NAMALWA (cell line): ENCODE results near the gene ATXN7L1.
"Not testable (repeated sequence)": the region's sequence is repeated elsewhere in the genome, so short reads cannot be mapped to it uniquely, and the experiment has no call there.

ENCODE experiments used
- DNase-seq: peaks from one replicate; pipeline ENCODE4 v3.0.0-alpha.2; 2015; ENCODE audit warnings: low spot score

The ATXN7L1 gene

DNA sequence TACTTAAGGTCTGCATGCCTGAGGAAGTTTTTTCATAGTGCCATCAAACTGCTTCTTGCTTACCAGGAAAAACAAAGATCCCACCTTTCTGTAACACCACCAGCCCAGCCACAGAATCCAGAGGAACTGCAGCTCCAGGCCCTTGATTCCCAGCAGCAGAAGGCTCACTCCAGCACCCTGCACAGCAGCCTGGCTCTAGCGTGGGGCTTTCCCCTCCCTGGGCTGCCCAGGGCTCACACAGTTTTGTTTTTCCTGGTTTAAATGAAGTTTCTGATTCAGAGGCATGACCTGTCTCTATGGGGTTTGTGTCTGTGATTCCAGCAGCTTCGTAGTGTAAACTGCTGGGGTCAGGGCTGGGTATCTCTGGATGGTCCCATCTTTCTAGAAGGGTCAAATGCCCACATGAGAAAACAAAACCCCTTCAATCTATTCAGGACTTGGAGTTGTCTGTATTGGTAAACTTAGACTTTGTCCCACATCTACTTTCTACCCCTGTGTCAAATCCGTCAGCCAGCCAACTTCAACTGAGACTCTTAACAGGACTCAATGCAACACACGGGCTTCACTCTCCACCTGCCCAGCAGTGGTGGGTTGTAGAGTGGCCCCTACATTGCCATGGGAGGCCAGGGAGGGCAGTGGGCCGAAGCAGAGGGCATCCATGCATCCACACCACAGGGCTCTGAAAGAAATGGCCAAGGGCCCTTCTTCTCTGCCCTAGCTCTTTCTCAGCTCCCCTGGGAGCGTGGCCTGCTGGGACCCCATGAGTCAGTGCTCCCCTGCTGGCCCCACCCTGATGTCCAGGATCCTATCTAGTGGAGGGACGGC, 73.6 kb downstream of the ATXN7L1 start:
- DNase-seq: no peak

GRCh38 chr7:105800849-105801534, 75.4 kb downstream of the ATXN7L1 start:
- no peak for DNase-seq

- DNase-seq: no peak
These were observed 76.0 kb downstream of the ATXN7L1 start for GRCh38 chr7:105800442-105800841.

GRCh38 chr7:105799677-105800076, 76.7 kb downstream of the ATXN7L1 start:
- DNase-seq: no peak

DNA sequence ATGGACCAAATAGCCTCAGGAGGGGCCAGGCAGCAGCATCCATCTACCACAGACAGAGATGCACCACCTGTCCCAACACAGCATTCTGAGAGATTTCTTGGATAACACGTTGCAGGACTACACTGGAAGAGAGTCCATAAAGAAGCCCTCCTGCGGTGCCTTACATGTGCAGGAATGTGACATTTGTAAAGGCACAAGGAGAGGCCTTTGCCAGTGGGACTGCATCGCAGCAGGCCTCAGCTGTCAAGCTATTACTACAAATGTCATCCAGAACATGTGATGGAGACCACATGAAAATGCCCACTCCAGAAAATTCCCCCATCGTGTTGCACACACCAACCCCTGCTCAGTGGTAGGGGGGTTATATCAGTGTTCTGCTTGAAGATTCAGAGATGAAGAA, 77.4 kb downstream of the ATXN7L1 start:
- DNase-seq: no peak

GRCh38 chr7:105797652-105798051, 78.7 kb downstream of the ATXN7L1 start:
- no peak for DNase-seq

DNA sequence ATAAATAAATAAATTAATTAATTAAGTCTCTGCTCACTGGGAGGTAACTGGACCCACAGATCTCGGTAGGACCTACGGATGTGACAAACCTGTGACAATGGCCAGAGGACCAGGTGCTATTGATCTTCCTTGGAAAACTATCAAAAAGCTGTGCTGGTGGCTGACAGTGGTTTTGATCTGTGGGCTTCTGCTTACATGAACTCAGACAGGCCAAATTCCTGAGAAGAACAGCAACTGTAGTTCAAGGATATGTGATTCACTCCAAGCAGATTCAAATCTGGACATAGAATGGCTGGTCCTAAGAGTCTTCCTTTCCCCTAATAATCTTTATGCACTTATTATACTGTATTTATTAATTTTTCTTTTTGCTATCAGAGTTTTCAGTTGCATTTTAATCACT, 80.0 kb downstream of the ATXN7L1 start:
- no peak for DNase-seq

DNA sequence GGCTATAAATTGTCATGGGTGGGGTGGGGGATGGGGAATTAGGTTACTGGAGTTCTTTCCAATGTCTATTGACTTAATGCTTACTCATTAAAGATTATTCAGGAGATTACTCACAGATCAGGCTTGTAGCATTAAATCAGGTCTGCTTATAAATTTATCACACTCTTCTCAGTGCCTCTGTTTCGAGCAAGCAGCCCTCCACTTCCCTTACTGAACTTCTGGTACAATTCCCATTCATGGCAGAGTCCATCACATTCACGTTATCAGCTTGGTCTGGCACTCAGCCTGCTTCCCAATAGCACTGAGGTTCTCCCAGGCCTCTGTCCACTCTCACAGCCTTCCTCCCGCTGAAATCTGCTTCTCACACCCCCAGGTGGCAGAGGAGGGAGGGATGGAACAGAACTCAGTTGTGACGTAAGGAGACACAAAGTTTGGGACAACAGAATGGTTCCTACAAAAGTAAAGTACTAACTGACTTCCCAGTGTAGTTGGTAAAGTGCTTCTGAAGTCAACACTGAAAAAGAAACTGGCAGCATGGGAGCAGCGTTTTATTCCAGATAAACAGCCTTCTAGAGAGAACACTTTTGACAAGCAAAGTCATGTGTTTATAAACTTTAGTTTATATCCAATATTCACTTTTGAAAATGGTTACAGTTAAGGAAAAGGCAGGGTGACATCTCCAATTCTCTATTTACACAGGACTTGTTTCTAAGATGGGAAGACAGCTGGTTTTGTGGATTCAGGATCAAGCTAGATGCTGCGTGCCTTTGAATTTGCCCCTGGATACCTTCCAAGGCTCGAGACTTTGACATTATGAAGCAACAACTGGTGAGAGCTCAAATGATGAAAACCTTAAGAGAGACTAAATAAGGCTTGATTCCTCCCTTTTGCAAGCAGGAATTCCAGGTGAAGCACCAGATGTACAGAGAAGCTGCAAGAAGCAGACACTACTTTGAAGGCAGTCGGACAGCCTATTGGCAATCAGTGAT, 81.4 kb downstream of the ATXN7L1 start:
- DNase-seq: no peak

GRCh38 chr7:105792488-105793370, 83.7 kb downstream of the ATXN7L1 start:
- DNase-seq: no peak

DNA sequence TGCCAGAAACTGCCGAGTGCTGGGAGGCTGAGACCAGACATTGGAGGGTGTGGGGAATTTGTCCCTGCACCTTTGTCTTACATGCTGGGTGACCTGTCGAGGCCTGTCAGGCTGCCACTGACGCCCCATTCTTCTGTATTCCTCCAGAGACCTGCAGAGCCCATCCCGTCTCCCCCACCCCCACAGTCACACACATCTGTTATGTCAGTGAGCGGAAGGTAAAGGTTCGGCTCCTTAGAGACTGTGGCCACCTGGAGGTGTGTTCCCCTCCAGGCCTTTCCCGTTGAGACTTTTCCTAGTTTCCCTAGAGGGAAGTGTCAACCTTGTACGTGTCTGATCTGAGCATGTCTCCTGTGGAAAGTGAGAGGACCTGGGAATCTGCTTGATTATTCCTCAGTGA, 84.5 kb downstream of the ATXN7L1 start:
- no peak for DNase-seq

DNA sequence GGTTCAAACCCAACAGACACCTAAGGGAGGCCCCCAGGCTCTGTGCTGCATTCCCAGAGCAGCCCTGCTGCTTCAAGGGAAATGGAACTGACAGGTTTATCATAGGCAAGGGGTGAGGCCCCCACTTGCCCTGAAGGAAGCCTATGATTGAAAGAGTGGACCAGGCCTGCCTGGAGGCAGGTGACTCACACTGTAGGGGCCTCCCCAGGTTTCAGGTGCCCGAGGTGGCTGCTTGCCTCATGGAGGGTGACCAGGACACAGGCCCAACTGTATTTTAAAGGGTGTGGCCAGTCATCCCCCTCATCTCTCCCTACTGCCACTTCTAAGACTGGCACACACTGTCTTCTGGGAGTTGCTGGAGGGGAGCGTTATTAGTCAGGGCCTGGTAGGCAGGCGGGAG, 85.4 kb downstream of the ATXN7L1 start:
- no peak for DNase-seq

DNA sequence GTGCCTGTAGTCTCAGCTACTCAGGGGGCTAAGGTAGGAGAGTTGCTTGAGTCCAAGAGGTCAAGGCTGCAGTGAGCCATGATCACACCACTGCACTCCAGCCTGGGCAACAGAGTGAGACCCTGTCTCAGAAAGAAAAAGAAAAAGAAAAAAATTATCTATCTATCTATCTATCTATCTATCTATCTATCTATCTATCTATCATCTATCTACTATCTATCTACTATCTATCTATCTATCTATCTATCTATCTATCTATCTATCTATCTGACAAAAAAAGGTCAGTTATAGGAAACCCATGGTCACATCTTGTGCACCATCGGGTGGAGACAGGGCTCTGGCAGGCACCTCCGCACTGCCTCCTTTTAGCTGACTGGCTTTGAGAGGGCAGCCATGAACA, 85.9 kb downstream of the ATXN7L1 start:
- not testable (repeated sequence) for DNase-seq

DNA sequence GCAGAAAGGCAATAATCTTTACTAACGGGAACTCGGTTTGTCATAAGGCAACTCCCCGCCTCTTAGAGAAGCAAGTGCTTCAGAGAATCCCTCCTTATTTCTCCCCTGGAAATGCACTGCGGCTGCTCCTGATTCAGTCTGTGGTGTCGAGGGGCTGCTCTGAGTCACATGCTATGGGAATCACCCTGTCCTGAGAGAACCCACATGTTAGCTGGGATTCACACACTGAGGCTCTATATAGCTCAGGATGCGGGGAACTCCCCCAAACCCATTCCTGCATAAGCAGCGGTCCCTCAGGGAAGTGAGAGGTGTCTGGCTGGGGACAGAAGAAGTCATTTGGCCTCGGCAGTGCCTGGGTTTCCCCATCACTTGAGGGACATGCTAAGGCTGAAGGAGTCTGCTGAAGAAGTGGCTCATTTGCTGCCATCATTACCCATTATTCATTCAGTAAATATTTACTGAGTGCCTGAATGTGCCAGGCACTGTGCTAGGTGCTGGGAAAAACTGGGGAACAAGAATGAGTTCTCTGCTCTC, 87.5 kb downstream of the ATXN7L1 start:
- no peak for DNase-seq

DNA sequence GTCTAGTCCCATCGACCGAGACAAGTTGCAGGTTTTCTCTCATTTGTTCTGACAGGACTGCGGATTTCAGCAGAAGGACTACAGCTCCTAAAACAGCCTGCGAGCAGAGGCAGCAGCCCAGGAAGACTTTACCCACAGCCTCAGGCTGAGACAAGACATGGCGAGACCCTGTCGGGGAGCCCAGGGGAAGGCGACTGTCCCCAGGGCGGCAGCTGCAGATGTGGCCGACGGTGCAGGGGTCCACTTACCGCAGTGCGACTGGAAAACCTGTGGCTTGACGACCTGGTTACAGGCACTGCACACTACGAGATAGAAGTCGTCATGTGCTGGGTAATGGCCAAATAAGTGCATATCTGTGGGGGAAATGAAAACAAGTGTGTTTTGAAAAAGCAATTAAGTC, 88.0 kb downstream of the ATXN7L1 start:
- DNase-seq: no peak

- DNase-seq: no peak
These were observed 88.6 kb downstream of the ATXN7L1 start for GRCh38 chr7:105787793-105788192.

GRCh38 chr7:105786520-105787470, 89.6 kb downstream of the ATXN7L1 start:
- DNase-seq: no peak

- DNase-seq: no peak
These were observed 93.9 kb downstream of the ATXN7L1 start for GRCh38 chr7:105782391-105783042.

- no peak for DNase-seq
These were observed 96.3 kb downstream of the ATXN7L1 start for GRCh38 chr7:105779856-105780780.
